ENCODE results near the gene SPSB1. TPM values are rescaled to one million over a fixed set of nuclear protein-coding genes. Genes with fewer than 3 reads are reported as not detected.

SPSB1 gene
- total RNA-seq, 1 experiment from 2014 or later: 18.2 TPM

GRCh38 chr1:9338397-9339246, 45.9 kb downstream of the SPSB1 start:
- Mint-ChIP-seq H3K27me3 (ENCODE audit: insufficient read depth, unreplicated experiment) (no peaks in the 10 kb centered on the region), H3K27ac (ENCODE audit: unreplicated experiment) (no peak overlapping the region), H3K4me3 (ENCODE audit: unreplicated experiment) (no peak overlapping the region), H3K4me1 (ENCODE audit: low read depth, unreplicated experiment) (no peaks in the 10 kb centered on the region), H3K36me3 (ENCODE audit: insufficient read depth, unreplicated experiment) (no peaks in the 10 kb centered on the region), H3K9me3 (ENCODE audit: unreplicated experiment) (no peaks in the 10 kb centered on the region)
- no peak overlapping the region for H3K4me3 ChIP-seq (ENCODE audit: low read depth, low read length)
- no TSS peak for BruUV-seq (replicated peaks)
- ChIA-PET POLR2A (no interaction called here), CTCF (no interaction called here)
- H3K36me3 ChIP-seq (ENCODE audit: control insufficient read depth, insufficient read depth, low read length): no peaks in the 10 kb centered on the region
- no peaks in the 10 kb centered on the region for H3K9me3 ChIP-seq
- DNase-seq: no peak
- no peaks in the 10 kb centered on the region for H3K4me1 ChIP-seq
- intact Hi-C loops (cut with micrococcal nuclease; ENCODE audit: unreplicated experiment): no loop called here
- H3K27me3 ChIP-seq (replicated peaks; ENCODE audit: control insufficient read depth, insufficient read depth, low read length): no peaks in the 10 kb centered on the region
- TF ChIP-seq CTCF (IDR thresholded peaks at IDR 0.05; ENCODE audit: insufficient read depth in 1 of 2, low read depth in 1 of 2, low read length in 1 of 2, severe bottlenecking in 1 of 2, unreplicated experiment in 1 of 2): no peak

- Histone ChIP-seq H3K9me3 (no peaks in the 10 kb centered on the region), H3K4me3 (ENCODE audit: low read depth, low read length) (no peak overlapping the region), H3K36me3 (ENCODE audit: control insufficient read depth, insufficient read depth, low read length) (no peaks in the 10 kb centered on the region), H3K4me1 (no peaks in the 10 kb centered on the region), H3K27me3 (replicated peaks; ENCODE audit: control insufficient read depth, insufficient read depth, low read length) (no peaks in the 10 kb centered on the region)
- POLR2A ChIA-PET: no interaction called here
- CTCF ChIA-PET: no interaction called here
- no peaks in the 10 kb centered on the region for H3K27me3 Mint-ChIP-seq (ENCODE audit: insufficient read depth, unreplicated experiment)
- no peak overlapping the region for H3K27ac Mint-ChIP-seq (ENCODE audit: unreplicated experiment)
- no peaks in the 10 kb centered on the region for H3K4me1 Mint-ChIP-seq (ENCODE audit: low read depth, unreplicated experiment)
- H3K36me3 Mint-ChIP-seq (ENCODE audit: insufficient read depth, unreplicated experiment): no peaks in the 10 kb centered on the region
- H3K9me3 Mint-ChIP-seq (ENCODE audit: unreplicated experiment): no peaks in the 10 kb centered on the region
- DNase-seq: no peak
- H3K4me3 Mint-ChIP-seq (ENCODE audit: unreplicated experiment): no peak overlapping the region
- BruUV-seq (replicated peaks): no TSS peak
- intact Hi-C loops (cut with micrococcal nuclease; ENCODE audit: unreplicated experiment): no loop called here
- TF ChIP-seq CTCF (IDR thresholded peaks at IDR 0.05; ENCODE audit: insufficient read depth in 1 of 2, low read depth in 1 of 2, low read length in 1 of 2, severe bottlenecking in 1 of 2, unreplicated experiment in 1 of 2): no peak
These were observed 47.6 kb downstream of the SPSB1 start for GRCh38 chr1:9340172-9340854.

- Histone ChIP-seq H3K4me1 (no peaks in the 10 kb centered on the region), H3K27me3 (replicated peaks; ENCODE audit: control insufficient read depth, insufficient read depth, low read length) (no peaks in the 10 kb centered on the region), H3K9me3 (no peaks in the 10 kb centered on the region), H3K36me3 (ENCODE audit: control insufficient read depth, insufficient read depth, low read length) (no peaks in the 10 kb centered on the region), H3K4me3 (ENCODE audit: low read depth, low read length) (no peak overlapping the region)
- H3K4me1 Mint-ChIP-seq (ENCODE audit: low read depth, unreplicated experiment): no peaks in the 10 kb centered on the region
- no TSS peak for BruUV-seq (replicated peaks)
- ChIA-PET POLR2A (no interaction called here), CTCF (no interaction called here)
- intact Hi-C loops (cut with micrococcal nuclease; ENCODE audit: unreplicated experiment): no loop called here
- H3K9me3 Mint-ChIP-seq (ENCODE audit: unreplicated experiment): no peaks in the 10 kb centered on the region
- no peak for DNase-seq
- H3K36me3 Mint-ChIP-seq (ENCODE audit: insufficient read depth, unreplicated experiment): no peaks in the 10 kb centered on the region
- H3K27me3 Mint-ChIP-seq (ENCODE audit: insufficient read depth, unreplicated experiment): no peaks in the 10 kb centered on the region
- no peak for TF ChIP-seq CTCF (IDR thresholded peaks at IDR 0.05; ENCODE audit: insufficient read depth in 1 of 2, low read depth in 1 of 2, low read length in 1 of 2, severe bottlenecking in 1 of 2, unreplicated experiment in 1 of 2)
- H3K27ac Mint-ChIP-seq (ENCODE audit: unreplicated experiment): no peak overlapping the region
- no peak overlapping the region for H3K4me3 Mint-ChIP-seq (ENCODE audit: unreplicated experiment)
These were observed 48.2 kb downstream of the SPSB1 start for GRCh38 chr1:9340864-9341263.

Data from Caco-2 (cell line).